Measurements from ENCODE around the gene EYS.

Gene EYS

DNA sequence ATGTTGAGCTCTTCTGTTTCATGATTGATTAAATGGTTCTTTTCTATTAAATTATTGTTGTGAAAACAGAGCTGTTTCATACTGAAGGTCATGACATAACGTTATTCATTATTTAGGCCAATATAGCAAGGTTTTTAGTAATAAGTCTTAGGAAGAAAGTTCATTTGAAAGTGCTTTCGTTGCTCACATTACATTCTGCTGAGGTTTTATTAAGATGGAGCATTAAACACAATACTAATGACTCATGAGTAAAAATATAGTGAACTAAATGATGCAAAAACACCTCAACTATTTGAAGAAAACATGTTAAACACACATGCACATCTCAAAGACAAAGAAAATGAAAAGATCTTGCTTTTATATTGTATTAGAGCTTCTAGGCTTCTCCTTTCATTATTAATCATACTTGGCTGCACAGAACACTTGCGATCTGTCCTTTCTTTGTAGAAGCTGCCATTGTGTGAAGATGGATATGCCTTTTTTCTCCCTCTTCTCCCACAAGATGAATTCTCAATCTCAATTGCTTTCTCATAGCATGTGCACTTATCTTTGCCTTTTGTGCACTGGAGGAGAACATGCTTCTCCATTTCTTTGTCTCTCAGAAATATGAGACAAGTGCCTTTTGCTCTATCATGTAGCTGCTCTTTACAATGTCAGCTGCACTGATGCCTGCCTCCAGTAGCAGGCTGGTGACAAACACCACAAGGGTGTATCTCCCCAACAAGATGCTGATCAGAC is 1759.1 kb downstream of the EYS start:
- TF ChIP-seq GATA3 (IDR thresholded peaks at IDR 0.05; ENCODE audit: low read depth, low read length) (no peak), GATA2 (IDR thresholded peaks at IDR 0.05; ENCODE audit: low read depth, low read length) (no peak)

DNA sequence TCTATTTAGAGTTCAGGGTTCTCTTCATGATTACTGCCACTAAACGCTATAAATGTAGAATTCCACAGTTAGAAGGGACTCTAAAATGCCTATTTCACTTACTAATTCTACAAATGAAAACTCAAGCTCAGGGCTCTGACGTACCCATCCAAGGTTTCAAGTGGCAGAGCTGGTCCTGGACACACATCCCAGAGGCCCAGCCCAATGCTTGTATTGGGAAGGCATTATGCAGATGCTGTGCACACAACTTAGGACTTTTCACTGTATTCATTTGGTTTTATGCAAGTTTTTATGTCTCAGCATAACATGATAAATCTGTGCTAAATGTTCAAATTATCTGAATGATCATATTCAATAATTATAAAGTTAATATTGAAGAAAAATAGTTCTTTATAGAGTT is 1761.0 kb downstream of the EYS start:
- no peak for TF ChIP-seq GATA3 (IDR thresholded peaks at IDR 0.05; ENCODE audit: low read depth, low read length)
- TF ChIP-seq GATA2 (IDR thresholded peaks at IDR 0.05; ENCODE audit: low read depth, low read length), result no peak

DNA sequence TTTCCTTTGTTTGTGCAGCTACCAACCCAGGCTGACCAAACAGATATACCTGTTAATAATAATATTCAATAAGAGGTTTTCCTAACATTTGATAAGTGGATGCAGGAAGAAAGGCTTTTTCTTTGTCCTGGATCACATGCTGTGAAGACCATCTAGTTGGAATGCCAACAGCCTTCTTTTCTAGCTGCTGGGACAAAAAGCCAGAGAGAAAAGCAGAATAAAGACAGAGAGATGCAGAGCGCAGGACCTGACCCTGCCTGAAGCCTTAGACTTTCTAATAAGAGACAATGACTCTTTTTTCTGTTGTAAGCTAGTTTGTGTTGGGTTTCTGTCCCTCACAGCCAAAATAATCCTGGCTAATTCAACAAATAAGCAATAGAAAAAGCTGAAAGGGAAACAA is 1763.2 kb downstream of the EYS start:
- TF ChIP-seq GATA2 (IDR thresholded peaks at IDR 0.05; ENCODE audit: low read depth, low read length), result no peak
- no peak for TF ChIP-seq GATA3 (IDR thresholded peaks at IDR 0.05; ENCODE audit: low read depth, low read length)

DNA sequence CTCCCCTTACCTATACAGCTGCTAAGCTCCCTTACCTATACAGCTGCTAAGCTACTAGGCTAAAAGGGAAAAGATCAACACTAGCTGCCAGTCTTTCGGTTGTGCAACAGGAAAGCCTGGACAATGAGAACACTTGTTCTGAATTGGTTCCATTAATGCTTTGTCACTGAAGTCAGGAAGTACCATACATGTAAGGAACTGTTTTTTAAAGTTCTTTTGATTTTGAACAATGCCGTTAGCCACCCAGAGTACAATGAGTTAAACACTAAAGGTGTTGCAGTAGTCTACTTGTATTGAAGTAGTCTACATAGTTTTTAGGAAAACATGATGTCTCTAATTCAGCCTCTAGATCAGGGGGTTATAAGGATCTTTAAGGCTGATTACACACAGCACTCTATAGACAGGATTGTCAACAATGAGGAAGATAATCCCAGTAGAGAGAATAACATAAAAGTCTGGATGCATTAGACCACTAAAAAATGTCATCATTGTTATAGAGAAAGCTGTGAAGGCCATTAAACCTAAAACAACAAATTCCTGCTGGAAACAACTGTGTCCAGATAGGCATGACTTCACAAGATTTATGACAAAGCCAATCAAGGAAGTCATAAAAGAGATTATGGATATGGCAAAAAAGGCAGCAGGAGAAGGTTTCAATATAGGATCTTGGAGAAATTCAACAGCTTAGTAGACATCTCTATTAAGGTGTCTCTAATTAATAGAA is 1765.1 kb downstream of the EYS start:
- TF ChIP-seq GATA3 (IDR thresholded peaks at IDR 0.05; ENCODE audit: low read depth, low read length) (no peak), GATA2 (IDR thresholded peaks at IDR 0.05; ENCODE audit: low read depth, low read length) (no peak)

DNA sequence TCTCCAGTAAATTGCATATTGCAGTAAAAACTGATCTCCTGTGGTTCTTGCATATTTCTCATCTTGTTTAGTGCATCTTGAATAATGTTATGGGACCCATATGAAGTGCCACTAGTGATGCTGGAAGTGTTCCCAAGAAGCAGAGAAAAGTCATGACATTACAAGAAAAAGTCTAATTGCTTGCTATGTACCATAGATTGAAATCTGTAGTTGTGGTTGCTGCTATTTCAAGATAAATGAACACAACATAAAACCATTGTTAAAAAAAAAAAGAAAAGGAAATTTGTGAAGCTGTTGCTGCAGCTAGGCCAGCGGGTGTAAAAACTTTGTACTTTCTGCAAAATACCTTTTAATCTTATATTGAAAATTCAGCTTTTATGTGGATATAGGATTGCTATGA is 1767.0 kb downstream of the EYS start:
- TF ChIP-seq GATA3 (IDR thresholded peaks at IDR 0.05; ENCODE audit: low read depth, low read length) (no peak), GATA2 (IDR thresholded peaks at IDR 0.05; ENCODE audit: low read depth, low read length) (no peak)

DNA sequence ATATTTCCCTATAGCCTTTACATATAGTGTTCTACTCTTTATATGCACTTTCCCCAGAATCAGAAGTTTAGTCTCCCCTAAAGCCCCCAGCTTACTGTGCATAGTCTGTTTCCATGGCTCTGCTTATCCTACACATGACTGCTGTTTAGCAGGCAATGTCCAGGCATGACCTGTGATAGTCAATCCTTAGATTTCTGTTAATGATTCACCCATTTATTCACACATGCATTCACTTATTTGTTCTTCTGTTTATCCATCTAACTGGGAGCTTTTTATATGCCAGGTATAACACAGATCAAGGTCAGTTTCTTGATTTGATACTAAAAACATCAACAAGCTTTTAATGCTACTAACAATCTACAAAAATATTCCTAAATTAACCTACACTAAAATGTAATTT is 1770.6 kb downstream of the EYS start:
- no peak for TF ChIP-seq GATA2 (IDR thresholded peaks at IDR 0.05; ENCODE audit: low read depth, low read length)
- no peak for TF ChIP-seq GATA3 (IDR thresholded peaks at IDR 0.05; ENCODE audit: low read depth, low read length)

DNA sequence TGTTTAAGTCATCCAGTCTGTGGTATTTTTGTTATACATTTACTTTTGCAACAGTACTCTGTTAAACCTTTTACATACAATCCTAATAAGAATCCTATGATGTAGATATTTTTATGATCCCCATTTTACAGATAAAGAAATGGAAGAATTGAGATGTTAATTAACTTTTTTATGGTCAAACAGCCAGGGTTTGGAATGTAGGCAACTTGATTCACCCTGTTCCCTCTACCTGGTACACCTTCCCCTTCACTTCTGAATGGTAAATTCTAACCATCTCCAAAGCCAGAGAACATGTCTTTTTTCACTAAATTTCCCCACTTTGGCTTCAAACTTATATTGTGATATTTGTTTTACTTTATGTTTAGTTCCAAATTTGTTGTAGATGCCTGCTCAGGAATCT is 1771.3 kb downstream of the EYS start:
- TF ChIP-seq GATA2 (IDR thresholded peaks at IDR 0.05; ENCODE audit: low read depth, low read length) (no peak), GATA3 (IDR thresholded peaks at IDR 0.05; ENCODE audit: low read depth, low read length) (no peak)

DNA sequence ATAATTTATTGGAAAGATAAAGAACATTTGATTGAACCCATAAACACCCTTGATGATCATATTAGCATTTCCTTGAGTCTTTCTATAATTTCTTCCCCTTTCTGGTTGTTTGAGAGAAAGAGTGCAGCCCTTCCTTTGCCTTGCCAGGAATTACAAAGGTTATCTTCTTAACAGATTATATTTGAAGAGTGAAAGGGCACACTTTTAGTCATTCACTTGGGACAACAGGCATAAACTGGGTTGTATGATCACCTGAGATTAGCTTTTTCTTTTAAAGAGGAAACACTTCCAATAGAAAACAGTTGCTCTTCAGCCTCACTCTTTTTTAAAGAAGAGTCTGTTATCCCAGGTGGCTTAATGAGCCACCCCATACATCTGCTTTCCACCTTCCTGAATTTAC is 1776.2 kb downstream of the EYS start:
- TF ChIP-seq GATA3 (IDR thresholded peaks at IDR 0.05; ENCODE audit: low read depth, low read length) (no peak), GATA2 (IDR thresholded peaks at IDR 0.05; ENCODE audit: low read depth, low read length) (no peak)

DNA sequence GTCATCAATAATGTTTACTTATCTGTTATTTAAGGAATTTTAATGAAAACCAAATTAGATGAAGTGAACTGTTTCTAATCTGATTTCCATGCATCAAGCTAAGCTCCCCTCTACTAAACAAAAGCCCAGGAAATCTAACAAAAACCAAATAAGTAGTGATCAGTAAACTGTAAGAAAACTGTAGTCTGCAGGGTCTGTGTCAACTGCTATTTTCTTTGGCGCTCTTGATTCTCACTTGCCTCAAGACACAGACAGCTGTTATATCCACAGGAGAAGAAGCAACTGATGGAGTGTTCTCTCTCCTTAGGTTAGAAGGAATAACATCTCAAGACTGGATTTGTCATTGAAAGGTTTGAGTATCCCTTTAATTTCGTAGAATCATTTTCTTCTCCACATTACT is 1777.9 kb downstream of the EYS start:
- TF ChIP-seq GATA3 (IDR thresholded peaks at IDR 0.05; ENCODE audit: low read depth, low read length), result no peak
- TF ChIP-seq GATA2 (IDR thresholded peaks at IDR 0.05; ENCODE audit: low read depth, low read length), result no peak

DNA sequence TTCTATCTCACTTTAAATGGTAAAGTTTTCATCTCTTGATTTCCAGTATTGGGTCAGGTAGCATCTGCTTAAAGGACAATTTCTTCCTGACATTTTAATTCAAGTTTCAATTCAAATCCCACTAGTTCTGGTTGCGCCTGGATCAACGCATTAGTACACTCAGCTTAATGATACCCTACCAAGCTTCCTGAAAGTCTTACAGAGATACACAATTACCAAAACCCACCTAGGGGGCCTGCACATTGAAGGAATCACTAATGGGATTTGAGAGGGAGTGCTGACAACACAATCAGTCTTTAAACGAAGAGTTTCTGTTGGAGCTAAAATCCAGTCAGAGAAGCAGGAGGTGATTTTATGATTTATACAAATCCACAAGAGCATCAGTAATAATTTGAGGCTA is 1778.4 kb downstream of the EYS start:
- TF ChIP-seq GATA2 (IDR thresholded peaks at IDR 0.05; ENCODE audit: low read depth, low read length), result no peak
- TF ChIP-seq GATA3 (IDR thresholded peaks at IDR 0.05; ENCODE audit: low read depth, low read length), result no peak

DNA sequence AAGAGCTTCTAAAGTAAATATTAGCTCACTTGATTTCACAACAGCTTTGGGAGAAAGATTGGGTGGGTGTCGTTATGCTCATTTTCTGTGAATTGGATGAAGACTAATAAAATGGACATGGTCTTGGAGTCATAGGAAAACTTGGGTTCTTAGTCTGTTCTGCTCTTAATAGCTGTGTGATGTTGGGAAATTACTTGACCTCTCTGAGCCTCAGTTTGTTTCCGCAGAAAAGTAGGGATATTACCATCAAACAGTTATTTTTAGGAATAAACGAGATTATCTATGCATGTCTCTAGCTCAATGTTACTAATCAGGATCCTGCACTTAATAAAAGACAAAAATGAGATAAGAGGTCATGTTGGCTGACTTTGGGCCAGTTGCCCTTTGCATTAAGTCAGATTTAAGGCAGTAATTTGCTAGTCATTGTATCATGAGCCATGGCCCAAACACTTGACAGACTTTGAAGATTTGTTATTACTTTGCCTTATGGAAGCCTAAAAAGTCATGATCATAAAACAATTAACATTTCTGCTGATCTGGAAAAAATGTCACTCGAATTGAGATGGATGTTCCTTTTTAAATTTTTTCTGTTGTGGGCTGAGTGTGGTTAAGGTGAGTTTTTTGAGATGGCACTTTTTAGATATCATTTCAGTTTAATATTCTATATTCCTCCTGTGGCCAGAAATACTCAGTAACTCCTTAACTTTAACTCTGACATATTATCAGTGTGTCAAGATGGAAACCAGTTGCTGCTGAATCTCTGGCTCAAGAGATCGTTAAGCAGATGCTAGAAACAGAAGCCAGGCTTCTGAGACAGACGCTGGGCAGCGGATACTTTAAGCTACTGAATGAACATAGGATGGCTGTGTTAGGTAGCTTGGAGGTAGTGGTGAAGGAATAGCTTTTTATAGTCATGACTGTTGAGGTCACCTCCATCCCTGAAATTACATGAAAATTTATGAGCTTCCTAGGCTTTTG is 1779.8 kb downstream of the EYS start:
- TF ChIP-seq GATA2 (IDR thresholded peaks at IDR 0.05; ENCODE audit: low read depth, low read length) (no peak), GATA3 (IDR thresholded peaks at IDR 0.05; ENCODE audit: low read depth, low read length) (no peak)

DNA sequence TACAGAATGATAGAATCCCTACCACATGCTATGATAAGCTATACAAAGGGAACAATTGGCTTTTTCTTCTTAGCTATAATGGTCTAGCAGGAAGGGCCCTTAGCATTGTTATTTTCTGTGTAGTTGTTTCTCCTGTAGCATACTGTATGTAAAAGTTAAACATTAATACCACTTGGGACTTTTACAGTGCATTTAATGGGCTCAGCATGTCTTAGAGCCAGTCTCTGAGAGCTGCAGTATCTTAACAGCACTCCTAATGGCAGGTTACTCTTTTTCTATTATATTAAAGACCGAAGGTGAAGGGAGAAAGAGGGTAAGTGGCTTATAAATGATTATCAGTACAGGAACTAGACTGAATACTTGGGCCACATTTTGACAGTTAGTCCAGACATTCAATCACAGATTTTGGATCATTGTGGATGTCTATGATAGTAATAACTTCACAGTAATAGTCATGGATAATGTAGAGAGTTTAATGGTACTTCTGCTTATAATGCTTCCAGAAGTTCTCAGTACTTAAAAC is 1780.7 kb downstream of the EYS start:
- TF ChIP-seq GATA2 (IDR thresholded peaks at IDR 0.05; ENCODE audit: low read depth, low read length) (no peak), GATA3 (IDR thresholded peaks at IDR 0.05; ENCODE audit: low read depth, low read length) (no peak)

DNA sequence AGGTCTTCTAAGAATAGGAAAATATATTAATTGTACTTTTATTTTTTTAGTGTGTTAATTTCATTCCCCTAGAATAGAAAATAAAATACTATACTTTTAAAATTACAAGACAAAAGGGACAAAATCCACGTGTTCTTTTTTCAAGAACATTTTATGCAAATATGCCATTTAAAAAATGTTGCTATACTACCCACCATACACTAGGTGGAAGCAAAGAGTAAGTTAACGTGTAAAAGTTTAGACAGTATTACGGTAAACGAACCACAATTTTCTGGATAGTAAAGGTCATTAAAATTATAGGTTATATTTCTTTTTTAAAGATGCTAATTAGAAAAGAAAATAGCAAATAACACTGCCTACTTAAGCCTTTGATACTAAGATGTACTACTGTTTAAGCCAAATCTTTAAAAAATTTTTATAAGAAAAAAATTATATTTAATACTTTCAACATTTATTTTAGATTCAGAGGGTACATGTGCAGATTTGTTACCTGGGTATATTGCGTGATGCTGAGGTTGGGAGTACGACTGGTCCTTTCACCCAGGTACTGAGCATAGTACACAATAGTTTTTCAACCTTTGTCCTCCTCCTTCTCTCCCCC is 1783.8 kb downstream of the EYS start:
- TF ChIP-seq GATA3 (IDR thresholded peaks at IDR 0.05; ENCODE audit: low read depth, low read length) (no peak), GATA2 (IDR thresholded peaks at IDR 0.05; ENCODE audit: low read depth, low read length) (no peak)

Measured in SH-SY5Y (cell line).